ENCODE measurements around the gene CRIP3. TPM values are rescaled to one million over a fixed set of nuclear protein-coding genes. Genes with fewer than 3 reads are reported as not detected.
A peak's percentile ranks its signal among the peaks of the same experiment; 100 is the strongest.
"Not testable (repeated sequence)": the region's sequence is repeated elsewhere in the genome, so short reads cannot be mapped to it uniquely, and the experiment has no call there.

The CRIP3 gene
- total RNA-seq (2014; rRNA removed; shearing (Covaris generic)), result not detected in 2 replicates

- Histone ChIP-seq H3K36me3 (no peaks in the 10 kb centered on the region), H3K9me3 (replicated peaks) (no peaks in the 10 kb centered on the region), H3K27ac (no peak within 1 kb of the TSS), H3K4me1 (replicated peaks) (no peaks in the 10 kb centered on the region; the same call in 1 of the 2 replicates), H3K27me3 (replicated peaks) (peaks cover 25% of the 10 kb centered on the region), H3K4me3 (no peak within 1 kb of the TSS)
- DNase-seq (ENCODE audit: low read depth in 1 of 2, low spot score in 2 of 2), result no peak
Observed at GRCh38 chr6:43308101-43308989, at the start of gene CRIP3. TSS of gene CRIP3 (minus strand) at chr6:43308826. CDS start at chr6:43308792, 34 bp downstream.

GRCh38 chr6:43355862-43356590 is 47.4 kb upstream of the CRIP3 start:
- DNase-seq (ENCODE audit: low read depth in 1 of 2, low spot score in 2 of 2), result no peak
- H3K9me3 ChIP-seq (replicated peaks), result no peaks in the 10 kb centered on the region
- no peak overlapping the region for H3K27ac ChIP-seq
- H3K4me3 ChIP-seq, result no peak overlapping the region
- peaks cover 77% of the 10 kb centered on the region for H3K36me3 ChIP-seq
- H3K27me3 ChIP-seq (replicated peaks), result no peaks in the 10 kb centered on the region
- H3K4me1 ChIP-seq (replicated peaks), result peaks cover 8% of the 10 kb centered on the region

- peaks cover 73% of the 10 kb centered on the region for H3K36me3 ChIP-seq
- not testable (repeated sequence) for DNase-seq (ENCODE audit: low read depth in 1 of 2, low spot score in 2 of 2); H3K27me3 ChIP-seq (replicated peaks); H3K9me3 ChIP-seq (replicated peaks); H3K27ac ChIP-seq; H3K4me3 ChIP-seq; H3K4me1 ChIP-seq (replicated peaks)
Observed at GRCh38 chr6:43351951-43352350, 43.3 kb upstream of the CRIP3 start.

- no peak for DNase-seq (ENCODE audit: low read depth in 1 of 2, low spot score in 2 of 2)
- Histone ChIP-seq H3K9me3 (replicated peaks) (no peaks in the 10 kb centered on the region), H3K27ac (no peak overlapping the region), H3K4me3 (no peak overlapping the region), H3K4me1 (replicated peaks) (no peaks in the 10 kb centered on the region), H3K36me3 (peaks cover 68% of the 10 kb centered on the region), H3K27me3 (replicated peaks) (no peaks in the 10 kb centered on the region)
Observed at GRCh38 chr6:43347444-43347843, 38.8 kb upstream of the CRIP3 start.

DNA sequence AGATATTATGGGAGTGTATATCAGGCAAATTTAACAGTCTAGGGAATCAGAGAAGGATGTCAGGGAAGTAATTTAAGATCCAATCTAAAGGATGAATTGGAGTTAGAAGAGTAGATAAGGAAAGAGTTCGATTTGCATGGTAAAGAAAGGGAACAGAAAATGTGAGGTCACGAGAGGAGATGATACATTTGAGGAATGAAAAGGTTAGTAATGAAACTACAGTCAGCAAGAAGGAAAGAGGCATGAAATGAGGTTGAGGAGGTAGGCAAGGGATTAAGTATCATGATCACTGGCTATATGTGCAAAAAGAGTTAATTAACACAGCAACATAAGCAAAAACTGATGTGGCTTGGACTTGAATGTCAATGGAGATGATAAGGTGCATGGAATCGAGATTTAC is 38.4 kb upstream of the CRIP3 start:
- no peak for DNase-seq (ENCODE audit: low read depth in 1 of 2, low spot score in 2 of 2)
- H3K4me3 ChIP-seq, result no peak overlapping the region

GRCh38 chr6:43346243-43346642 is 37.6 kb upstream of the CRIP3 start:
- not testable (repeated sequence) for H3K4me3 ChIP-seq; H3K4me1 ChIP-seq (replicated peaks); H3K27ac ChIP-seq; DNase-seq (ENCODE audit: low read depth in 1 of 2, low spot score in 2 of 2); H3K9me3 ChIP-seq (replicated peaks); H3K27me3 ChIP-seq (replicated peaks)
- peaks cover 65% of the 10 kb centered on the region for H3K36me3 ChIP-seq

More for the DNA sequence above, 38.4 kb upstream of the CRIP3 start:
- no peaks in the 10 kb centered on the region for H3K9me3 ChIP-seq (replicated peaks)
- no peaks in the 10 kb centered on the region for H3K27me3 ChIP-seq (replicated peaks)
- H3K36me3 ChIP-seq, result peaks cover 65% of the 10 kb centered on the region
- H3K4me1 ChIP-seq (replicated peaks), result no peaks in the 10 kb centered on the region
- H3K27ac ChIP-seq, result no peak overlapping the region

GRCh38 chr6:43339168-43339567 is 30.5 kb upstream of the CRIP3 start:
- peaks cover 64% of the 10 kb centered on the region for H3K36me3 ChIP-seq
- no peaks in the 10 kb centered on the region for H3K9me3 ChIP-seq (replicated peaks)
- DNase-seq (ENCODE audit: low read depth in 1 of 2, low spot score in 2 of 2), result no peak
- no peak overlapping the region for H3K27ac ChIP-seq
- H3K4me3 ChIP-seq, result no peak overlapping the region
- no peaks in the 10 kb centered on the region for H3K4me1 ChIP-seq (replicated peaks)
- no peaks in the 10 kb centered on the region for H3K27me3 ChIP-seq (replicated peaks)

GRCh38 chr6:43338243-43338642 is 29.6 kb upstream of the CRIP3 start:
- no peaks in the 10 kb centered on the region for H3K4me1 ChIP-seq (replicated peaks)
- no peak for DNase-seq (ENCODE audit: low read depth in 1 of 2, low spot score in 2 of 2)
- H3K9me3 ChIP-seq (replicated peaks), result no peaks in the 10 kb centered on the region
- H3K27ac ChIP-seq, result no peak overlapping the region
- no peaks in the 10 kb centered on the region for H3K27me3 ChIP-seq (replicated peaks)
- H3K4me3 ChIP-seq, result no peak overlapping the region
- H3K36me3 ChIP-seq, result peaks cover 56% of the 10 kb centered on the region

- no peaks in the 10 kb centered on the region for H3K9me3 ChIP-seq (replicated peaks)
- H3K4me3 ChIP-seq, result no peak overlapping the region
- H3K36me3 ChIP-seq, result peaks cover 43% of the 10 kb centered on the region
- no peaks in the 10 kb centered on the region for H3K27me3 ChIP-seq (replicated peaks)
- no peaks in the 10 kb centered on the region for H3K4me1 ChIP-seq (replicated peaks)
- no peak for DNase-seq (ENCODE audit: low read depth in 1 of 2, low spot score in 2 of 2)
- no peak overlapping the region for H3K27ac ChIP-seq
Observed at GRCh38 chr6:43336382-43336781, 27.8 kb upstream of the CRIP3 start.

- no peaks in the 10 kb centered on the region for H3K4me1 ChIP-seq (replicated peaks)
- no peak overlapping the region for H3K27ac ChIP-seq
- peaks cover 35% of the 10 kb centered on the region for H3K36me3 ChIP-seq
- no peaks in the 10 kb centered on the region for H3K9me3 ChIP-seq (replicated peaks)
- DNase-seq (ENCODE audit: low read depth in 1 of 2, low spot score in 2 of 2), result no peak
- no peak overlapping the region for H3K4me3 ChIP-seq
- H3K27me3 ChIP-seq (replicated peaks), result no peaks in the 10 kb centered on the region
Observed at GRCh38 chr6:43335469-43335868, 26.8 kb upstream of the CRIP3 start.

GRCh38 chr6:43334466-43335095 is 26.0 kb upstream of the CRIP3 start:
- H3K4me1 ChIP-seq (replicated peaks), result no peaks in the 10 kb centered on the region
- peaks cover 26% of the 10 kb centered on the region for H3K36me3 ChIP-seq
- DNase-seq (ENCODE audit: low read depth in 1 of 2, low spot score in 2 of 2), result peak in 1 of 2 experiments; percentile 50
- H3K27ac ChIP-seq, result no peak overlapping the region
- no peaks in the 10 kb centered on the region for H3K9me3 ChIP-seq (replicated peaks)
- no peaks in the 10 kb centered on the region for H3K27me3 ChIP-seq (replicated peaks)
- no peak overlapping the region for H3K4me3 ChIP-seq

GRCh38 chr6:43331891-43332290 is 23.3 kb upstream of the CRIP3 start:
- Histone ChIP-seq H3K4me3 (no peak overlapping the region), H3K9me3 (replicated peaks) (no peaks in the 10 kb centered on the region), H3K27ac (no peak overlapping the region), H3K4me1 (replicated peaks) (no peaks in the 10 kb centered on the region), H3K27me3 (replicated peaks) (no peaks in the 10 kb centered on the region), H3K36me3 (0 out of 2 replicates have a peak, but pooled peaks cover 4% of the 10 kb centered on the region)
- no peak for DNase-seq (ENCODE audit: low read depth in 1 of 2, low spot score in 2 of 2)

GRCh38 chr6:43331470-43331869 is 22.8 kb upstream of the CRIP3 start:
- Histone ChIP-seq H3K4me3 (no peak overlapping the region), H3K36me3 (0 out of 2 replicates have a peak, but pooled peaks cover 4% of the 10 kb centered on the region), H3K9me3 (replicated peaks) (no peaks in the 10 kb centered on the region), H3K4me1 (replicated peaks) (no peaks in the 10 kb centered on the region), H3K27ac (no peak overlapping the region), H3K27me3 (replicated peaks) (no peaks in the 10 kb centered on the region)
- no peak for DNase-seq (ENCODE audit: low read depth in 1 of 2, low spot score in 2 of 2)

DNA sequence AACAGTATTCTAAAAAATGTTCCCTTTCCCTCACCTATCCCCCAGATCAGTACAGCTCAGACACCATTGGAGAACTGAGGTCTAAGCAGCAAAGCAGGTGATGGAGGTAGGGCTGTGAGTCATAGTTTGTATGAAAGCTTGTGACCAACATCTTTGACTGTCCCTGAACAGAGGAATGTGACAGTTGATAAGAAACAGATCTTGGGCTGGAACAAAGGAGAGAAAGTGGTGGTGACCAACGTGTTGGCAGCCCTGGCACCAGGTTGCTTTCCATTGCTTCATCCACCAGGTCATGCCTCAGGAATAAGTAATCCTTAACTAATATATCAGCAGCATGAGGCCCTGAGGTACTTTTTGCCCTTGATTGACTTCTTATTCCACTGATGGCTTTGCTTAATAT is 19.9 kb upstream of the CRIP3 start:
- no peaks in the 10 kb centered on the region for H3K27me3 ChIP-seq (replicated peaks)
- no peak overlapping the region for H3K4me3 ChIP-seq
- no peaks in the 10 kb centered on the region for H3K9me3 ChIP-seq (replicated peaks)
- no peak for DNase-seq (ENCODE audit: low read depth in 1 of 2, low spot score in 2 of 2)
- no peak overlapping the region for H3K27ac ChIP-seq
- H3K36me3 ChIP-seq, result no peaks in the 10 kb centered on the region
- H3K4me1 ChIP-seq (replicated peaks), result no peaks in the 10 kb centered on the region

All from SJSA1 (cell line).